Measurements from ENCODE around the gene MAGEA6. TPM values are rescaled to one million over a fixed set of nuclear protein-coding genes. Genes with fewer than 3 reads are reported as not detected.

MAGEA6 gene
- total and polyA plus RNA-seq, 2 donors (not counting 3 experiments of a cell fraction or from before 2014, with no cell fraction given): not detected

- BruUV-seq (replicated peaks): no TSS peak
- no peak for TF ChIP-seq EZH2 (IDR thresholded peaks at IDR 0.05; ENCODE audit: borderline replicate concordance, low read depth, low read length, severe bottlenecking)
- no peak for TF ChIP-seq JUN (IDR thresholded peaks at IDR 0.05; ENCODE audit: borderline replicate concordance, insufficient read depth, insufficient read length, low read depth)
- no peak for TF ChIP-seq MYC (IDR thresholded peaks at IDR 0.05; ENCODE audit: low read depth, low read length)
- TF ChIP-seq POLR2A (IDR thresholded peaks at IDR 0.05; ENCODE audit: low read depth, low read length): no peak
- TF ChIP-seq CTCF (IDR thresholded peaks at IDR 0.05; ENCODE audit: extremely low read depth in 1 of 2, insufficient read depth in 1 of 2, low read depth in 1 of 2, low read length in 2 of 2): no peak
- no peak for TF ChIP-seq GATA2 (IDR thresholded peaks at IDR 0.05; ENCODE audit: insufficient read depth, insufficient read length, low read depth, low read length)
- no peak for TF ChIP-seq FOS (IDR thresholded peaks at IDR 0.05; ENCODE audit: borderline replicate concordance, insufficient read depth, low read length)
- TF ChIP-seq POLR2AphosphoS5 (IDR thresholded peaks at IDR 0.05; ENCODE audit: insufficient read depth, low read depth, low read length): no peak
- TF ChIP-seq MAX (IDR thresholded peaks at IDR 0.05; ENCODE audit: insufficient read depth, insufficient read length): no peak
- Histone ChIP-seq H4K20me1 (replicated peaks; ENCODE audit: control insufficient read depth, extremely low read depth, insufficient read depth, low read length) (no peaks in the 10 kb centered on the region), H2AFZ (ENCODE audit: low read depth, low read length) (no peak overlapping the region), H3K9ac (replicated peaks; ENCODE audit: extremely low read depth, insufficient read depth, low read length) (no peak overlapping the region), H3K27ac (ENCODE audit: insufficient read depth, low read depth, low read length) (no peak overlapping the region), H3K9me3 (replicated peaks; ENCODE audit: control insufficient read depth, insufficient read depth, low read length) (no peaks in the 10 kb centered on the region), H3K79me2 (ENCODE audit: control insufficient read depth, insufficient read depth, low read length) (no peaks in the 10 kb centered on the region), H3K4me3 (replicated peaks in 1 of 3; ENCODE audit: insufficient read depth in 1 of 3, low read depth in 1 of 3, low read length in 3 of 3) (no peak overlapping the region), H3K9me1 (replicated peaks; ENCODE audit: control insufficient read depth, extremely low read depth, insufficient read depth, low read length) (no peaks in the 10 kb centered on the region), H3K4me1 (ENCODE audit: control insufficient read depth, extremely low read depth, insufficient read depth, low read length) (no peaks in the 10 kb centered on the region), H3K27me3 (ENCODE audit: control insufficient read depth in 2 of 2, insufficient read depth in 2 of 2, low read length in 2 of 2) (no peaks in the 10 kb centered on the region), H3K36me3 (ENCODE audit: control insufficient read depth in 2 of 2, extremely low read depth in 1 of 2, insufficient read depth in 2 of 2, low read length in 2 of 2) (no peaks in the 10 kb centered on the region), H3K4me2 (ENCODE audit: insufficient read depth, low read length) (no peak overlapping the region)
- ChIA-PET POLR2A (no interaction called here), CTCF (interaction anchor here (1.2 to 4.4 kb wide), 4 partner anchors 176 to 1068 kb away, joined by 3 to 19 read pairs (median 4); no protein-coding TSS in a partner anchor)
- intact Hi-C loops (cut with micrococcal nuclease): loop anchor here (5.0 kb wide), 1 partner anchor 1666 kb away; no protein-coding TSS in a partner anchor
- DNase-seq (ENCODE audit: low read depth, low spot score): no peak
- dilution Hi-C loops (cut with MboI; ENCODE audit: extremely low pct_ligation_motif_present, low sequenced_read_pairs): no loop called here
- FAIRE-seq: no peak
Observed at GRCh38 chrX:152818356-152818755, 48.9 kb upstream of the MAGEA6 start.

Measured in endothelial cell of umbilical vein (primary cell).